Neutrophil (primary cell): ENCODE measurements around the gene TEX2.

Source experiments
- H3K27ac ChIP-seq: fragments of 200-600 bp; sonication (generic); 2 replicates; pipeline ENCODE4 v1.5.1; 2016; ENCODE audit warnings: mild to moderate bottlenecking, moderate library complexity
- H3K27me3 ChIP-seq: fragments of 200-600 bp; sonication (generic); 2 replicates; pipeline ENCODE4 v1.6.0; 2016; ENCODE audit warnings: mild to moderate bottlenecking
- H3K36me3 ChIP-seq: fragments of 200-600 bp; sonication (generic); 2 replicates; pipeline ENCODE4 v1.5.1; 2017
- H3K4me1 ChIP-seq, 2 experiments: fragments of 200-600 bp in 1 of 2; sonication (generic) in 1 of 2; 1 replicate in 1 of 2; 2 replicates in 1 of 2; pipeline versions ENCODE4 v1.5.1 to v1.6.1; 2013 to 2016; ENCODE audit warnings: low read depth in 1 of 2, low read length in 1 of 2, mild to moderate bottlenecking in 1 of 2, moderate library complexity in 1 of 2; ENCODE audit not compliant: control insufficient read depth in 1 of 2, insufficient read depth in 1 of 2
- H3K4me3 ChIP-seq, 2 experiments: fragments of 200-600 bp in 1 of 2; sonication (generic) in 1 of 2; 1 replicate in 1 of 2; 2 replicates in 1 of 2; pipeline ENCODE4 v1.5.1; 2013 to 2016; ENCODE audit warnings: low read depth in 1 of 2, low read length in 1 of 2, mild to moderate bottlenecking in 1 of 2, moderate library complexity in 1 of 2
- H3K9me3 ChIP-seq: fragments of 200-600 bp; sonication (generic); 2 replicates; pipeline ENCODE4 v1.5.1; 2016
- CTCF ChIP-seq: fragments of 200-600 bp; sonication (generic); IDR thresholded peaks from 2 replicates; pipeline ENCODE4 v1.5.1; 2016; ENCODE audit warnings: antibody characterized with exemption

The TEX2 gene

GRCh38 chr17:64135000-64135399 is 128.1 kb downstream of the TEX2 start:
- H3K27me3 ChIP-seq, result no peaks in the 10 kb centered on the region
- no peak overlapping the region for H3K27ac ChIP-seq
- H3K9me3 ChIP-seq, result no peaks in the 10 kb centered on the region
- no peaks in the 10 kb centered on the region for H3K36me3 ChIP-seq
- TF ChIP-seq CTCF, result no peak
- H3K4me3 ChIP-seq, result no peak overlapping the region
- H3K4me1 ChIP-seq, result peaks cover 9% of the 10 kb centered on the region in 2 experiments

GRCh38 chr17:64134216-64134970 is 128.7 kb downstream of the TEX2 start:
- H3K36me3 ChIP-seq, result no peaks in the 10 kb centered on the region
- H3K4me3 ChIP-seq, result no peak overlapping the region
- H3K27me3 ChIP-seq, result no peaks in the 10 kb centered on the region
- H3K4me1 ChIP-seq, result peaks cover 9% of the 10 kb centered on the region in 2 experiments
- H3K27ac ChIP-seq, result no peak overlapping the region
- no peaks in the 10 kb centered on the region for H3K9me3 ChIP-seq
- TF ChIP-seq CTCF, result no peak

GRCh38 chr17:64133546-64134215 is 129.4 kb downstream of the TEX2 start:
- Histone ChIP-seq H3K4me1 (peaks cover 12 to 15% of the 10 kb centered on the region in 2 experiments), H3K9me3 (no peaks in the 10 kb centered on the region), H3K36me3 (no peaks in the 10 kb centered on the region), H3K4me3 (no peak overlapping the region), H3K27ac (no peak overlapping the region), H3K27me3 (no peaks in the 10 kb centered on the region)
- peak; percentile 62 for TF ChIP-seq CTCF

GRCh38 chr17:64131606-64132270 is 131.3 kb downstream of the TEX2 start:
- H3K27ac ChIP-seq, result no peak overlapping the region
- TF ChIP-seq CTCF, result no peak
- no peaks in the 10 kb centered on the region for H3K9me3 ChIP-seq
- H3K4me3 ChIP-seq, result no peak overlapping the region
- no peaks in the 10 kb centered on the region for H3K27me3 ChIP-seq
- no peaks in the 10 kb centered on the region for H3K36me3 ChIP-seq
- peaks cover 18 to 20% of the 10 kb centered on the region in 2 experiments for H3K4me1 ChIP-seq

- Histone ChIP-seq H3K4me3 (peak overlapping the region; percentile 83 to 87), H3K36me3 (no peaks in the 10 kb centered on the region), H3K9me3 (no peaks in the 10 kb centered on the region), H3K27ac (peak overlapping the region; percentile 98), H3K27me3 (no peaks in the 10 kb centered on the region), H3K4me1 (peaks cover 18 to 20% of the 10 kb centered on the region in 2 experiments)
- TF ChIP-seq CTCF, result no peak
Measured at GRCh38 chr17:64130559-64131001, 132.5 kb downstream of the TEX2 start.
